Thyroid gland (tissue), 4 donors: Measurements from ENCODE around the gene CSAD.

Experiments
- POLR2A ChIP-seq, 2 donors: fragments of 450-650 bp; IDR thresholded peaks; one replicate each; pipeline ENCODE4 v1.6.1; 2017; ENCODE audit warnings: antibody characterized with exemption in 2 of 2, mild to moderate bottlenecking in 2 of 2, moderate library complexity in 1 of 2
- TF ChIP-seq, protein P1 (sequence below), 6 experiments: fragments of 200-600 bp in 3 of 6; fragments of 450-650 bp in 3 of 6; sonication (generic) in 3 of 6; IDR thresholded peaks; one replicate each; pipeline ENCODE4 v1.5.1; 2016 to 2019; ENCODE audit warnings: antibody characterized with exemption in 6 of 6, mild to moderate bottlenecking in 2 of 6, inconsistent platforms in 1 of 6, moderate library complexity in 1 of 6

DNA sequence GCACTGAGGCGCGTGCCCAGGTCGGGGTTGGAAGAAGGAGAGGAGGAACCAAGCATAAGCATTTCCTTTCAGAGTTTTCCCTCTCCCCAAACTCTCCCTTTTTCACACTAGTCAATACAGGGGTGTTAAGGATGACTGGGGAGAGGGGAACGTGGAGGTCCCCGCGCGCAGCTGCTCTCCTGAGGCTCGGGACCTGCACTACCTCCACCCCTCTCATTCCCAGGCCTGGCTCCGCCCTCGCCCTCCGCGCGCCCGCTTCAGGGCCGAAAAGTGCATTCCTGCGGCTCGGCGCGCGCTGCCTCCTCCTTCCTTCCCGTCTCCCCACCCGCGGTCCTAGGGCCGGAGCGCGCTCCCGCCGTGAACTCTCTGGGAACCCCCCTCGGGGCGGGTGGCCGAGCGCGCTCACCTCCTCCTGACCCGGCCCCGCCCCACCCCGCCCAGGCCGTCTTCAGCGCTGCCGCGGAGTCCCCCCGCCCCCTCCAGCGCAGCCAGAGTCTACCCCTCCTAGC, 40.0 kb upstream of the CSAD start:
- TF ChIP-seq, protein P1, sequence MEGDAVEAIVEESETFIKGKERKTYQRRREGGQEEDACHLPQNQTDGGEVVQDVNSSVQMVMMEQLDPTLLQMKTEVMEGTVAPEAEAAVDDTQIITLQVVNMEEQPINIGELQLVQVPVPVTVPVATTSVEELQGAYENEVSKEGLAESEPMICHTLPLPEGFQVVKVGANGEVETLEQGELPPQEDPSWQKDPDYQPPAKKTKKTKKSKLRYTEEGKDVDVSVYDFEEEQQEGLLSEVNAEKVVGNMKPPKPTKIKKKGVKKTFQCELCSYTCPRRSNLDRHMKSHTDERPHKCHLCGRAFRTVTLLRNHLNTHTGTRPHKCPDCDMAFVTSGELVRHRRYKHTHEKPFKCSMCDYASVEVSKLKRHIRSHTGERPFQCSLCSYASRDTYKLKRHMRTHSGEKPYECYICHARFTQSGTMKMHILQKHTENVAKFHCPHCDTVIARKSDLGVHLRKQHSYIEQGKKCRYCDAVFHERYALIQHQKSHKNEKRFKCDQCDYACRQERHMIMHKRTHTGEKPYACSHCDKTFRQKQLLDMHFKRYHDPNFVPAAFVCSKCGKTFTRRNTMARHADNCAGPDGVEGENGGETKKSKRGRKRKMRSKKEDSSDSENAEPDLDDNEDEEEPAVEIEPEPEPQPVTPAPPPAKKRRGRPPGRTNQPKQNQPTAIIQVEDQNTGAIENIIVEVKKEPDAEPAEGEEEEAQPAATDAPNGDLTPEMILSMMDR (IDR thresholded peaks at IDR 0.05), result no peak
- no peak for TF ChIP-seq POLR2A (IDR thresholded peaks at IDR 0.05)
